ENCODE results near the gene AOX1.
A peak's percentile ranks its signal among the peaks of the same experiment; 100 is the strongest.
"Not testable (repeated sequence)": the region's sequence is repeated elsewhere in the genome, so short reads cannot be mapped to it uniquely, and the experiment has no call there.

The AOX1 gene

GRCh38 chr2:200625282-200625681 is 39.5 kb downstream of the AOX1 start:
- no peak for DNase-seq (ENCODE audit: insufficient read length, low spot score)
- no peak for FAIRE-seq

GRCh38 chr2:200625958-200626363 is 40.1 kb downstream of the AOX1 start:
- FAIRE-seq = no peak

GRCh38 chr2:200627110-200627770 is 41.4 kb downstream of the AOX1 start:
- no peak for FAIRE-seq
- no peak for DNase-seq (ENCODE audit: insufficient read length, low spot score)

More at GRCh38 chr2:200625958-200626363, 40.1 kb downstream of the AOX1 start:
- no peak for DNase-seq (ENCODE audit: insufficient read length, low spot score)

GRCh38 chr2:200628461-200628860 is 42.6 kb downstream of the AOX1 start:
- peak; percentile 57 for FAIRE-seq
- not testable (repeated sequence) for DNase-seq (ENCODE audit: insufficient read length, low spot score)

- DNase-seq (ENCODE audit: insufficient read length, low spot score) (no peak), FAIRE-seq (no peak)
Measured at GRCh38 chr2:200631287-200631686, 45.5 kb downstream of the AOX1 start.

- FAIRE-seq (no peak), DNase-seq (ENCODE audit: insufficient read length, low spot score) (no peak)
Measured at GRCh38 chr2:200634231-200634964, 48.6 kb downstream of the AOX1 start.

- FAIRE-seq (no peak), DNase-seq (ENCODE audit: insufficient read length, low spot score) (no peak)
Measured at GRCh38 chr2:200635251-200635650, 49.4 kb downstream of the AOX1 start.

- no peak for FAIRE-seq
Measured at GRCh38 chr2:200637901-200638300, 52.1 kb downstream of the AOX1 start.

GRCh38 chr2:200640176-200640575 is 54.4 kb downstream of the AOX1 start:
- FAIRE-seq (no peak), DNase-seq (ENCODE audit: insufficient read length, low spot score) (no peak)

More at GRCh38 chr2:200637901-200638300, 52.1 kb downstream of the AOX1 start:
- DNase-seq (ENCODE audit: insufficient read length, low spot score) = no peak

- DNase-seq (ENCODE audit: insufficient read length, low spot score) (no peak), FAIRE-seq (no peak)
Measured at GRCh38 chr2:200640901-200641300, 55.1 kb downstream of the AOX1 start.

GRCh38 chr2:200648518-200649281 is 62.9 kb downstream of the AOX1 start:
- not testable (repeated sequence) for FAIRE-seq; DNase-seq (ENCODE audit: insufficient read length, low spot score)

- DNase-seq (ENCODE audit: insufficient read length, low spot score) (no peak), FAIRE-seq (no peak)
Measured at GRCh38 chr2:200649724-200650123, 63.9 kb downstream of the AOX1 start.

GRCh38 chr2:200650195-200650594 is 64.4 kb downstream of the AOX1 start:
- FAIRE-seq (no peak), DNase-seq (ENCODE audit: insufficient read length, low spot score) (no peak)

- no peak for FAIRE-seq
- DNase-seq (ENCODE audit: insufficient read length, low spot score) = no peak
Measured at GRCh38 chr2:200652158-200652557, 66.3 kb downstream of the AOX1 start.

- FAIRE-seq (no peak), DNase-seq (ENCODE audit: insufficient read length, low spot score) (no peak)
Measured at GRCh38 chr2:200653021-200653420, 67.2 kb downstream of the AOX1 start.

GRCh38 chr2:200654823-200655222 is 69.0 kb downstream of the AOX1 start:
- FAIRE-seq = peak; percentile 13
- no peak for DNase-seq (ENCODE audit: insufficient read length, low spot score)

GRCh38 chr2:200655918-200656580 is 70.2 kb downstream of the AOX1 start:
- DNase-seq (ENCODE audit: insufficient read length, low spot score) = no peak
- FAIRE-seq = no peak

GRCh38 chr2:200658278-200658864 is 72.6 kb downstream of the AOX1 start:
- FAIRE-seq = no peak
- no peak for DNase-seq (ENCODE audit: insufficient read length, low spot score)

GRCh38 chr2:200659410-200659809 is 73.6 kb downstream of the AOX1 start:
- FAIRE-seq (no peak), DNase-seq (ENCODE audit: insufficient read length, low spot score) (no peak)

- FAIRE-seq = no peak
Measured at GRCh38 chr2:200661477-200661876, 75.7 kb downstream of the AOX1 start.

More at GRCh38 chr2:200661477-200661876, 75.7 kb downstream of the AOX1 start:
- no peak for DNase-seq (ENCODE audit: insufficient read length, low spot score)

All from HTR-8/SVneo (cell line).